ENCODE measurements around the gene CPSF3. TPM values are rescaled to one million over a fixed set of nuclear protein-coding genes. Genes with fewer than 3 reads are reported as not detected.
"Not testable (repeated sequence)": the region's sequence is repeated elsewhere in the genome, so short reads cannot be mapped to it uniquely, and the experiment has no call there.

Gene CPSF3
- total RNA-seq, 1 donor from 2014 or later, result 44.1 TPM

DNA sequence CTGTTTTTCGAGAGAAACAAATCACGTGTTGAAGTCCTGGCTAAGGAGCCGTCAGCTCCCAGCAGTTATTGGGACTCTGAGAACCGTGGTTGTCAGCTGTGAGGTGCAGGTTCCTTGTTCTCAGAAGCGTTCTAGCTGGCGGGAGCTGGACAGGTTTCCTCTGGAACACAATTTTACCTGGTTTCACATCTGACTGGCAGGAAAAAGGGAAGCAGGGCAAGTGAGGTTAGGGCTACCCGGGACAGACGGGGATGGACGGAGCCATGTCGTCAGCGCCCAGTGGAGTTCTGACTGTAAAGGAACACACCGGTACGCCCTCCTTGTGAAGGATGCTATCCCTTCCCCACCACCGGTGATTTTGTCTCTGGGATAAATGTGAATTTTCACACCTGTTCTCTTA, 26.3 kb upstream of the CPSF3 start:
- no peak for DNase-seq

DNA sequence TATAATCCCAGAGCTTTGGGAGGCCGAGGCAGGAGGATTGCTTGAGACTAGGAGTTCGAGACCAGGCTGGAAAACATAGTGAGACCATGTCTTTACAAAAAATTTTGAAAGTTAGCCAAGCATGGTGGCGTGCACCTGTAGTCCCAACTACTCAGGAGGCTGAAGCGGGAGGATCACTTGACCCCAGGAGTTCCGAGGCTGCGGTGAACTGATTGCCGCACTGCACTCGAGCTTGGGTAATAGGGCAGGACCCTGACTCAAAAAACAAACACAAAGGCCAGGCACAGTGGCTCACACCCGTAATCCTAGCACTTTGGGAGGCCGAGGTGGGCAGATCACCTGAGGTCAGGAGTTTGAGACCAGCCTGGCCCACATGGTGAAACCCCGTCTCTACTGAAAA, 25.2 kb upstream of the CPSF3 start:
- DNase-seq, result not testable (repeated sequence)

DNA sequence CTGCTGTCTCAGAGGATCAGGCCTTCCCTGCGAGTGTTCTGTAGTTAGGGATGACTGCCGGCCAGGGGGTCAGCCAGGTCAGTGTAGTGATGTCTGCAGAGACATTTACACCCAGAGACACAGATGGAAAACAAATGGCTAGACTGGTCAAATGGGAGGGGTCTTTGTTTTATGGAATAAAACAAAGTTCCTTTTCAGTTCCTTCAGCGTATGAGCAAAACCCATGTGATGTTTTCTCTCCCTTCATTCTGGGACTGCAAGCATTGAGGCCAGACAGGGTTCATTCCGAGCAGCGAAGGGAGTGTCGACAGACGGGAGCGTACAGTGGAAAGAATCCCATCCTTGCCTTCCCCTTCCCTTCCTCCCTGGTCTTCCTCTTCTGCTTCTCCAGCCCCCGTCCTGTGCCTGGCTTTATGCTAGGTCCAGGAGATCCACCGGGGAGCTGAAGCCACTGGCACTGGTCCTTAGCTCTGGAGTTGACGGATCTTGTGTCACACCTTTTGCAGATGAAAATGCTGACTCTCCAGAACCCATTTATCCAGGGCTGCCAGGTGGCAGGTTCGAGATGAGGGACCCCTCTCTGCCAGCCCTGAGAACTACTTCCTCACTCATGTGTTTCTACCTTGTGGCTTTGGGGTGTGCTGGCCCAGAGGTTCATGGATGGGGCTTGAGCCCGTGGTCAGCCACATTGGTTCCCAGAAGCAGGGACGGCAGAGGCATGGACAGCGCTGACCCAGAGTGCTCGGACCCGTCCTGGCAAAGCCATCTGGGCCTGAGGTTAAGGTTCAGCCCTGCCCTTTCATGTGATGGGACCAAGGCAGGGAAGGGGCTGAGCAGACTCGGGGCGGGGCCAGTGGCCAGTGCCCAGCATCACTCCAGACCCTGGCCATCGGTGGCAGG, 24.3 kb upstream of the CPSF3 start:
- DNase-seq, result no peak

DNA sequence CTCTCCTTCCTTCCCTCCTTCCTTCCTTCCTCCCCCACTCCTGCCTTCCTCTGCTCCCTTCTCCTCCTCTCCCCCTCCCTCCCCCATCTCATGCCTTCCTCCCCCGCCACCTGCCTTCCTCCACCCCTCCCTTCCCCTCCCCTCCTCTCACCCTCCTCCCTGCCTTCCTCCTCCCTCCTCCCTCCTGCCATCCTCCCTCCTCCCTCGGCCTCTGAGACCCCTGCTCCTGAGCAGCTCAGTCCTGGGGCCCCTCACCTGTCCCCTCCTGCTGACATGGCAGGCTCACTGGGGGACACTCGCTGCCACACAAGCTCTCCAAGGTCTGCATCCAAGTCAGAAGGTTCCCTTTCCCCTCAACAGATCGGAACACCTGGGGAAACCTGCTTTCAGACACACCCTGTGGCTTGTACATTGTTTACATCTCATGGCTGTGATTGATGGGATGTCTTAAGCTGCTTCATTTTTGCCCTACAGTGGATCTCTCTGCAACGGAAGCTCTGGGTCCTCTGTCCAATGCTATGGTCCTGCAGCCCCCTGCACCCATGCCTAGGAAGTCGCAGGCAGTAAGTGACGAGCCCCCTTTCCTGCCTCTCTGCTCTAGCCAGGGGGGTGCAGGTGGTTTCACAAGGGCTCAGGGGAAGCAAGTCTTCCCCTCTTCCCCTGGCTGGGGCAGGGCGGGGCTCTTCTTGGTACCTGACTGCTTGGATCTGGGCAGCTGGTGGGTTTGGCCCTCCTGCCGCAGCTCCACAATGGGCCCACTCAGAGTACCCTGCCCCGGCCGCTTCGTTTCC, 23.0 kb upstream of the CPSF3 start:
- no peak for DNase-seq

DNA sequence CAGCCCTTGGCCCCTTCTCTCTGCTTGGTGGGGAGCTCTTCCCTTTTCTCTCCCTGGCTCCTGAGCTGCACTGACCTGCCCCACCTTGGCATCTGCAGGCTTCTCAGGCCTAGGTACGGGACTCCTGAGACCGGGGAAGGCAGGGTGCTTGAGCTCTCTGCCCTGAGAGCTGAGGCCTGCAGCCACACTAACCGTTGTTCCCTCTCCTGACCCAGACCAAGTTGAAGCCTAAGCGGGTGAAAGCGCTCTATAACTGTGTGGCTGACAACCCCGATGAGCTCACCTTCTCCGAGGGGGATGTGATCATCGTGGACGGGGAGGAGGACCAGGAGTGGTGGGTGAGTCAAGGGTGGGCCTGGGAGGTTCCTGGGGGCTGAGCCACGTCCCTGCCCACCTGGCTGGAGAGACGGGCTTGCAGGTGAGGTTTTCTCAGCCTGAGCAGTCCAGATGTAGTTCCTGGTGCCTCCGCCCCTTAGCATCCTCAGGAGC, 22.4 kb upstream of the CPSF3 start:
- DNase-seq, result no peak

DNA sequence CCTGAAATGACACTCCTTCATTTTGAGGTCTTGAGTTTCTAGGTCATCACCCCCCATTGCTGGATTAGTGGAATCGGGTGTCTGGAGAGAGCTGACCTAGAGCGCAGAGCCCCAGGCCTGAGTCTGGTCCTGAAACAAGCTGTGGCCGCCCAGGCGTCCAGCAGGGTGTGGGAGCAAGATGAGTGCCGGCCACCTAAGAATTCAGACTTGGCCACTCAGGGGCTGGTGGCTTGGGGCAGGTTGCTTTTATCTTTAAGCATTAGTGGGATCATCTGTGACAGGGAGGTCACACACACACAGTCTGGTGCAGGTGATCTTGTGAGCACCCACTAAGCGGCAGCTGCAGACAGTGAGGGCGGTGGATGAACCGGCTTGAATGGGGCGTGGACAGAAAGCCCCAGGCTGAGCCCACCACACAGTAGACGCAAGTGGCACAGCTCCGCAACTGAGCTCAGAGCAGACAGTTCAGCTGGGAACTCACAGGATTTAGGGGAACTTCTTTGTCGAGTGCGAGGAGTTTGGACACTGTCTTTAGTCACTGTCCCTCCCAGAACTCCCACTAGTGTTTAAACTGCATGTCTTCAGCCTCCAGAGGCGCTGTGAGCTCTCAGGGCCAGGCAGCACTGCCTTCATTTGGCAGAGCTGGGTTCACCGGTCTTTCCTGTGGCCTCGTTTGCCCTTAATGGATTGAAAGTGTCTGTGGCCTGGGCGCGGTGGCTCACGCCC, 21.6 kb upstream of the CPSF3 start:
- no peak for DNase-seq

GRCh38 chr2:9403924-9404323, 19.5 kb upstream of the CPSF3 start:
- no peak for DNase-seq

GRCh38 chr2:9404451-9404850, 19.0 kb upstream of the CPSF3 start:
- no peak for DNase-seq

DNA sequence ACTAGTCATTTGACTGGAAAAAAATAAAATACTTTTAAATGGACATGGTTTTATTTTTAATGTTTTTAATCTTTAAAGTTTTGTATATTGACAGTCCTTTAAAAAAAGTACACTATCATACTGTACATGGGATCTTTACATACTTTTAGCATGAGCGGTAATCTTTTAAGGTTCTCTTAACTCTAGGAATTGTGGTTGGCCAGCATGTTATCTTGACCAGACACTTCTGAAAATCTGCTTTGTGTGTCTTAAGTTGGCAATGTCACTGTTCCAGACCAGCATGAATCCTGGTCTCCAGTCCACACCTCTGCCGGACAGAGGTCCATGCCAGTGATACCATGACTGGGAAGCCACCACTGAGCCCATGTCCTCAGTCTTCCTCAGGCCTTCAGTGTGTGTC, 17.8 kb upstream of the CPSF3 start:
- DNase-seq, result no peak

GRCh38 chr2:9406529-9407362, 16.7 kb upstream of the CPSF3 start:
- DNase-seq, result no peak

DNA sequence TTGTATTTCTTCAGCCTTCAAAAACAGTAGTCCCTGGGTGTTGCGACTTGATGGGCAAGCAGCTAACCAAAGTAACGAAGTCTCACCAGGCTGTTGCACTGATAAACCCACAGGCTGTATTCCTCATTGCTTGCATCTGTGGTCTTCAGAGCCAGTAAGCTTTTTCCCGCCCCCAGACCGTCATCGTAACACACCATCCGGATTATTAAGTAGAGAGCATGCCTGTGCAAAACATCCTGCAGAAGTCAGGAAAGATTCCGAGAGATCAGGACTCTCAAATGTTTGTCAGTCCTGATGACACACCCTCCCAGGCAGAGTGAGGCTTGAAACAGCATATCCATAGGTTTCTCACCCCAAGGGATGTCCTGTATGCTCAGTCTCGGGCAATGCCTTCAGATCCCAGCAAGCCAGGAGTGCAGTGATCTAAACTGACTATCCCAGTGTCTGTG, 16.1 kb upstream of the CPSF3 start:
- no peak for DNase-seq

GRCh38 chr2:9408641-9409151, 14.8 kb upstream of the CPSF3 start:
- no peak for DNase-seq

DNA sequence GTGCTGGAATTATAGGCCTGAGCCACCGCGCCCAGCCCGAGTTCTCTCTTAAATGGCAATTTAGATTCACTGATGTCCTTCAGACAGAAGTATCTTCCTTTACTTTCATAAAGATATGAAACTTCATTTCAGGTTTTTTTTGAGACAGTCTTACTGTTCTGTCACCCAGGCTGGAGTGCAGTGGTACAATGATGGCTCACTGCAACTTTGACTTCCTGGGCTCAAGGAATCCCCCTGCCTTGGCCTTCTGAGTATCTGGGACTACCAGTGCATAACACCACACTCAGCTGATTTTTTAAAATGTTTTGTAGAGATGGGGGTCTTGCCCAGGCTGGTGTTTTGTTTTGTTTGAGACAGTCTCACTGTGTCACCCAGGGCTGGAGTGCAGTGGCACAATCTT, 13.3 kb upstream of the CPSF3 start:
- no peak for DNase-seq

DNA sequence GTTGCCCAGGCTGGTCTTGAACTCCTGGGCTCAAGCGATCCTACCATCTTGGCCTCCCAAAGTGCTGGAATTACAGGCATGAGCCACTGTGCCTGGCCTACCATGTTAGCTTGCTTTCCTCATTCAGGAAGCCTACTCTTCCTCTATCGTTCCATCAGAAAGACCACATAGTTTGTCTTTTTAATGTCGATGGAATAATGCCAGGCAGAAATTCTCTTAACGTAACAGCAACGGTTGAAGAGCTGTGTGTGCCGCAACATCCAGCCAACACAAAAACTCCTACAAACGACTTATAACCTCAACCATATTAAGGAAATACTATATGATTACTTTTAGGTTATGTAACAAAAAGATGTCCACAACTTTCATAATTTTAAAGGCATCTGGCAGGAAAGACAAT, 10.7 kb upstream of the CPSF3 start:
- DNase-seq, result no peak

DNA sequence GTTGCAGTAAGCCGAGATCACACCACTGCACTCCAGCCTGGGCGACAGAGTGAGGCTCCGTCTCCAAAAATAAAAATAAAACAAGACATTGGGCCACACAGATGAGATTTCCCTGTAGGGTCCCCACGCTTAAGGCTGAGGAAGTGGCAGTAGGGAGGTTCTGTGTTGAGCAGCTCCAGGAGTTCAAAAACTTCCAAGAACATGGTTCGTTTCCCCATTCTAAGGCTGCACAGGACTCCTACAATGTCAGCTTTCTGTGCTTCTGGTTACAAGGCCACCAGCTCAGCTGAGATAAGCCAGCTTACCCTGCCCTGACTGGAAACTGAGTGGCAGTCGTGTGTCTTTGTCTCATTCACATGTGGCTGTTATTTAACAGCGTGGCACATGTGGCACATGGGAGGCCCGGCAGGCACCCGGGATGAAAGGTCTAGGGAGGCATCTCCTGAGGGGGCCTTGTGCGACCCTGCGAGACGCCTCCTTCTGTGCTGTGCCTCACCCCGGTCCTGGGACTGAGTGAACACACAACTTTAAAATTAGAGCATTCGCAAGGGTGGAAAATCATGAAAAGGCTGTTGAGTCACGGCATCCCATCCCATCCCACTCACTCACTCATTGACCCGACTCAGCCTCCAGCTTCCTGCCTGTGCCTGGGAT, 7.8 kb upstream of the CPSF3 start:
- no peak for DNase-seq

DNA sequence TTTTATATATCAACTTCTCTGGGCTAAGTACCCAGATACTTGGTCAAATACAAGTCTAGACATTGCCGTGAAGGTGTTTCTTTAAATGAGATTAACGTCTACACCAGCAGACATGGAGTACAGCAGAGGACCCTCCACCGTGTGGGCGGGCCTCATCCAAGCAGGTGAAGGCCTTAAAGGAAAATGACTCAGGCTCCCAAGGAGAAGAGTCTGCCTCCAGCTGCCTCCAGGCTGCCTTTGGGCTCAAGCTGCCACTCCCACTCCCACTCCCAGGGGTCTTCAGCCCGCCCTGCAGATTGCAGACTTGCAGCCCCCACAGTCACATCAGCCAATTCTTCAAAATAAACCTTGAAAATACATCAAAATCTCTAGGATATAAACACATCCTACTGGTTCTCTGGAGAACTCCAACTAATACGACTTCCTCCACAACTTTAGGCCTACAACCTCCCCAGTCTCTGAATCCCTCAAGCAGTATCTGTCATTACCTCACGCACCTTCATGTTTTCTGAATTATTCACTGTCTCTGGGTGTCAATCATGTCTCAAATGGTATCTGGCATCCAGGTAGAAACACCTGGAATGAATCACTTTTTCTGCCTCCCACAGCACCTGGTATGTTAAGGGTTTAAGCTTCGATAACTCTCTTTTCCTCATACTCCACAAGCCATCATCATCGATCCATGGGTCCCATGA, 7.0 kb upstream of the CPSF3 start:
- DNase-seq, result no peak

DNA sequence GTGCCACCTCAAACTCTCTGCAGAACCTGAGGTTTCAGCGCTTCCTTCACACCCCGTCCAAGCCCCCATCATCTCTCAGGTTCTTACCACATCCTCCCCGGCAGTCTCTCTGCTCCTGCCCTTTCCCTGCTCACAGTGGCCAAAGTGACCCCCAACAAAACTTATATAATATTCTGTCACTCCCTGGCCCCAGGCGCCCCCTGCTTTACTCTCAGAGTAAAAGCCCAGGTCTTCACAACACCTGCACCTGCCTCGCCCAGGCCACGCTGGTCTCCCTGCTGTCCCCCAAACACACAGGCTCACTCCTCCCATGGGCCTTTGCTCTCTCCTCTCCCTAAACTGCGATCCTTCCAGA, 6.5 kb upstream of the CPSF3 start:
- no peak for DNase-seq

DNA sequence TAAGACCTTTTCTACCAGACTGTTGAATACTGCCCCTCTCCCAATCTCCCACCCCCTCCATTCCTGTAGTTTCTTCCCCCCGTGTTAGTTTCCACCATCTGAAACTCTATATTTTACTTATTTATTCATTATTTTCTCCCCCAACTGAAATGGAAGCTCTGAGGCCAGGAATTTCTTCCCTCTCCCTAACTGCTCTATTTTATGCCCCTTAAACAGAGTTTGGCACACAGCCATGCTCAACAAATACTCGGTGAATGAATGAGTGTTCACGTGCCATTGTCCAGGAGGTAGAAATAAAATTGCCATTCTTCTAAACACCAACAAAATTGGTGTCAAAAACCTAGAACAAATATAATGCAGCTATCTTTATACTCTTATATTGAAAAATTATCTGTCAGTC, 5.7 kb upstream of the CPSF3 start:
- peak; percentile 47 for DNase-seq

DNA sequence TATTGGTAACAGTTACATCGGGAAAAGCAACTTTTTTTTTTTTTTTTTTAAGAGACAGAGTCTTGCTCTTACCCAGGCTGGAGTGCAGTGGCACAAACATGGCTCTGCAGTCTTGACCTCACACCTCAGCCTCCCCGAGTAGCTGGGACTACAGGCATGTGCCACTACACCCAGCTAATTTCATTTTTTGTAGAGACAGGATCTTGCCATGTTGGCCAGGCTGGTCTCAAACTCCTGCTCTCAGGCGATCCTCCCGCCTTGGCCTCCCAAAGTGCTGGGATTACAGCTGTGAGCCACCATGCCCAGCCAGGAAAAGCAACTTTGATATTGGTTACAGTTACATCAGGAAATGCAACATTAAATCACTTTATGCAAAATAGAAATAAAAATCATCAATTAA, 4.7 kb upstream of the CPSF3 start:
- no peak for DNase-seq

DNA sequence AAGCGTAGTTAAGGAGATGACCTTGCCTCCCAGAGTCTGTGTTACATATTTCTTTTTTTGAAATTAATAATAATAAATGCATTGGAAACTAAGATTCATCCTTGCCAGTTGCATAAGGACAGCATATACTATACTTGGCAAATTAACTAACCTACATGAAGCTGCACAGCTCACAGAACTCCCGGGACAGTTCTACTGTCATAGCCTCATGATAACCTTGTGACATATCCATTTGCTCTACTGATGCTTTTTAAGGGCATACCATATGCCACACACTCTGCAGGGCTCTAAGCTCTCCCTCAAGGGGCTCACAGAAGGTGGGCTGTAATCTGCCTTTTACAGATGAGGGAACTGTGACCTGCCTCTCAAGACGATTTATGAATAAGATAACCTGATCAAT, 3.9 kb upstream of the CPSF3 start:
- no peak for DNase-seq

- no peak for DNase-seq
These were observed 3.0 kb upstream of the CPSF3 start for GRCh38 chr2:9420495-9420894.
